Measurements from ENCODE around the gene ADGRB3.
"Not testable (repeated sequence)": the region's sequence is repeated elsewhere in the genome, so short reads cannot be mapped to it uniquely, and the experiment has no call there.

ADGRB3 gene

GRCh38 chr6:69064226-69064625 is 429.1 kb downstream of the ADGRB3 start:
- DNase-seq, result no peak

- no peak for DNase-seq
Observed at GRCh38 chr6:69069881-69070280, 434.8 kb downstream of the ADGRB3 start.

- DNase-seq, result no peak
Observed at GRCh38 chr6:69072796-69073195, 437.7 kb downstream of the ADGRB3 start.

- no peak for DNase-seq
Observed at GRCh38 chr6:69084746-69085335, 449.8 kb downstream of the ADGRB3 start.

GRCh38 chr6:69086689-69087088 is 451.6 kb downstream of the ADGRB3 start:
- DNase-seq, result no peak

GRCh38 chr6:69089539-69089938 is 454.5 kb downstream of the ADGRB3 start:
- DNase-seq, result no peak

GRCh38 chr6:69090132-69090531 is 455.1 kb downstream of the ADGRB3 start:
- no peak for DNase-seq

- no peak for DNase-seq
Observed at GRCh38 chr6:69096681-69097080, 461.6 kb downstream of the ADGRB3 start.

GRCh38 chr6:69097948-69098347 is 462.9 kb downstream of the ADGRB3 start:
- DNase-seq, result no peak

GRCh38 chr6:69098910-69099309 is 463.8 kb downstream of the ADGRB3 start:
- DNase-seq, result no peak

GRCh38 chr6:69100772-69101171 is 465.7 kb downstream of the ADGRB3 start:
- no peak for DNase-seq

- DNase-seq, result no peak
Observed at GRCh38 chr6:69102416-69102815, 467.3 kb downstream of the ADGRB3 start.

- DNase-seq, result no peak
Observed at GRCh38 chr6:69105288-69105687, 470.2 kb downstream of the ADGRB3 start.

GRCh38 chr6:69106511-69106910 is 471.4 kb downstream of the ADGRB3 start:
- no peak for DNase-seq

- DNase-seq, result no peak
Observed at GRCh38 chr6:69111301-69111700, 476.2 kb downstream of the ADGRB3 start.

- DNase-seq, result no peak
Observed at GRCh38 chr6:69116658-69117057, 481.6 kb downstream of the ADGRB3 start.

GRCh38 chr6:69121461-69122406 is 486.7 kb downstream of the ADGRB3 start:
- not testable (repeated sequence) for DNase-seq

GRCh38 chr6:69122407-69122773 is 487.3 kb downstream of the ADGRB3 start:
- DNase-seq, result no peak

GRCh38 chr6:69128411-69128810 is 493.3 kb downstream of the ADGRB3 start:
- no peak for DNase-seq

- no peak for DNase-seq
Observed at GRCh38 chr6:69129046-69129445, 494.0 kb downstream of the ADGRB3 start.

- no peak for DNase-seq
Observed at GRCh38 chr6:69135927-69136326, 500.8 kb downstream of the ADGRB3 start.

- no peak for DNase-seq
Observed at GRCh38 chr6:69138148-69138547, 503.1 kb downstream of the ADGRB3 start.

- no peak for DNase-seq
Observed at GRCh38 chr6:69138893-69139494, 503.9 kb downstream of the ADGRB3 start.

- DNase-seq, result no peak
Observed at GRCh38 chr6:69145062-69145461, 510.0 kb downstream of the ADGRB3 start.
